ENCODE measurements around the gene VAV2. TPM values are rescaled to one million over a fixed set of nuclear protein-coding genes. Genes with fewer than 3 reads are reported as not detected.

VAV2 gene
- total RNA-seq, 2 donors from 2014 or later = 3.4 to 6.0 TPM

GRCh38 chr9:133715866-133716563, 276.1 kb downstream of the VAV2 start:
- Histone ChIP-seq H3K36me3 (no peaks in the 10 kb centered on the region), H3K4me1 (peaks cover 0 to 27% of the 10 kb centered on the region in 2 donors), H3K9me3 (no peaks in the 10 kb centered on the region), H3K27ac (peak overlapping the region in 1 of 2 donors; percentile 30), H3K27me3 (no peaks in the 10 kb centered on the region), H3K4me3 (no peak overlapping the region)
- no peak for DNase-seq (ENCODE audit: low spot score)
- peak in 1 of 2 donors; percentile 59 for TF ChIP-seq CTCF (IDR thresholded peaks at IDR 0.05)

GRCh38 chr9:133715295-133715865, 276.7 kb downstream of the VAV2 start:
- H3K27ac ChIP-seq = peak overlapping the region in 1 of 2 donors; percentile 30
- no peaks in the 10 kb centered on the region for H3K27me3 ChIP-seq
- H3K4me3 ChIP-seq = no peak overlapping the region
- DNase-seq (ENCODE audit: low spot score) = peak; percentile 72
- H3K4me1 ChIP-seq = peaks cover 0 to 28% of the 10 kb centered on the region in 2 donors
- TF ChIP-seq CTCF (IDR thresholded peaks at IDR 0.05) = no peak
- H3K36me3 ChIP-seq = no peaks in the 10 kb centered on the region
- no peaks in the 10 kb centered on the region for H3K9me3 ChIP-seq

GRCh38 chr9:133714606-133715294, 277.4 kb downstream of the VAV2 start:
- peak overlapping the region in 1 of 2 donors; percentile 30 for H3K27ac ChIP-seq
- no peaks in the 10 kb centered on the region for H3K9me3 ChIP-seq
- no peaks in the 10 kb centered on the region for H3K27me3 ChIP-seq
- TF ChIP-seq CTCF (IDR thresholded peaks at IDR 0.05) = no peak
- H3K36me3 ChIP-seq = no peaks in the 10 kb centered on the region
- peak; percentile 90 for DNase-seq (ENCODE audit: low spot score)
- no peak overlapping the region for H3K4me3 ChIP-seq
- peaks cover 0 to 28% of the 10 kb centered on the region in 2 donors for H3K4me1 ChIP-seq

DNA sequence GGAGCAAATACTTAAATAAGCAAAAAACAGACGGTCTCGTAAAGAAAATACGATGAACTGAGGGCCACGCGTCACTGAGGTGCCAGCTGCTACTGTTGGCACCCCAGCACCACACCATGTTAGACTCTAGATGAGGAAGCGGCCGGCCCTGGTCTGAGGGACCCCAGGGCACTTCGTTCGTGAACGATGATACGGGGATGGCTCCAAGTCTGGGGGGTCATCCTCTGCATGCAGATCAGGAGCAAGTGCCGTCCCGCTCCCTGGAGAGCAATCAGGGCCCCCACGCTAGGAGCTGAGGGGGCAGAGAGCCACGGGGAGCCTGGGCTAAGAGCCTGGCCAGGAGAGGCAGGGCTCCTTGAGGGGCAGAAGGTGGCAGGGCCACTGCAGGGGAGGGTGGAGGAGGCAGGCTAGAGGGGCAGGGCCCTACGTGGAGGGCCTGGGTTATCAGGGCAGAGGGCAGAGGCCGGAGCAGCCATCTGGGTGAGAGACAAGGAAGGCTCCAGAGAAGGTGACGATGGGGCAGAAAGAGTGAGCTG, 278.1 kb downstream of the VAV2 start:
- H3K4me1 ChIP-seq = peaks cover 0 to 28% of the 10 kb centered on the region in 2 donors
- TF ChIP-seq CTCF (IDR thresholded peaks at IDR 0.05) = no peak
- H3K4me3 ChIP-seq = no peak overlapping the region
- H3K9me3 ChIP-seq = no peaks in the 10 kb centered on the region
- H3K27me3 ChIP-seq = no peaks in the 10 kb centered on the region
- no peak for DNase-seq (ENCODE audit: low spot score)
- H3K27ac ChIP-seq = peak overlapping the region in 1 of 2 donors; percentile 30
- H3K36me3 ChIP-seq = no peaks in the 10 kb centered on the region

DNA sequence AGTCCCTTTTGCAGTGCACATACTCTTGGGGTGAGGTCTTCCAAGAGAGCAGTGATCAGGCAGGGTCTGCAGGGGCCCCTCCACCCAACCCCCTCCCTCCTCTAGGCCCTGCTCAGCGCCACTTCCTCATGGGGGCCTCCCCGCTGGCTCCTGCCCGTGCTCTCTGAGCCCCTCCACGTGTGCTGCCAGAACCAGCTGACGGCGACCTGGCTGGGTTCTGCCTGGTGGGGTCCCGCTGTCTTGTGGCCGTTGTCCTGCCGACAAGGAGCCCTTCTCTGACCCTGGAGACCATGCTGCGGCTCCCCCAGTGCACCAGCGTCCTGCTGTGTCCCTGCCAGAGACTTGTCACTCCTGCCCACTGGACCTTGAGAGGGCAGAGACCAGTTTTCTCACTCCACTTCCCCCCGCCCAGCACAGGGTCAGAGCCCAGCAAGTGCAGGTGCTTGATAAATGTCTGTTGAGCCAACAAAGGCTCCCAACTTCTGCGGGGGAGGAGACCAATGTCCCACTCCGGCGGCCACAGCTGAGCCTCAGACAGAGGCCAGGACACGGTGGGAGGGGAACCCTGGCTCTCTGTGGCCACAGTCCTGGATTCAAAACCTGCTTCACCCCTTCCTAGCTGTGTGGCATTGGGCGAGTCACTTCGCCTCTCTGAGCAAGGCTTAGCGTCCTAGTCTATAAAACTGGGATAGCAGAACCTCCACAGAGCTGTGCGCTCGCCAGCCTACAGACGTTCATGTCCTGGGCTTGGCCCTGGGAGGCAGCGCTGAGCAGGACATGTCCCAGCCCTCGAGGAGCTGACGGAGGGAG, 278.8 kb downstream of the VAV2 start:
- DNase-seq (ENCODE audit: low spot score) = no peak
- TF ChIP-seq CTCF (IDR thresholded peaks at IDR 0.05) = no peak

More for the DNA sequence above, 278.8 kb downstream of the VAV2 start:
- H3K4me1 ChIP-seq = peaks cover 0 to 28% of the 10 kb centered on the region in 2 donors
- H3K36me3 ChIP-seq = no peaks in the 10 kb centered on the region
- no peaks in the 10 kb centered on the region for H3K9me3 ChIP-seq
- H3K27me3 ChIP-seq = no peaks in the 10 kb centered on the region
- H3K4me3 ChIP-seq = no peak overlapping the region
- no peak overlapping the region for H3K27ac ChIP-seq
